Spinal cord (tissue), 10 donors: ENCODE measurements around the gene GCK. TPM values are rescaled to one million over a fixed set of nuclear protein-coding genes. Genes with fewer than 3 reads are reported as not detected.
"Not testable (repeated sequence)": the region's sequence is repeated elsewhere in the genome, so short reads cannot be mapped to it uniquely, and the experiment has no call there.

ENCODE experiments used
- DNase-seq, 6 donors: peaks; one replicate each; pipeline versions ENCODE4 v3.0.0 to v3.0.0-alpha.2; 2013 to 2015; ENCODE audit warnings: low spot score in 6 of 6, low read depth in 4 of 6
- H3K27ac ChIP-seq: one replicate; pipeline ENCODE4 v1.5.1; 2013; ENCODE audit warnings: low read depth, low read length, control low read depth
- H3K27me3 ChIP-seq: one replicate; pipeline ENCODE4 v1.6.1; 2013; ENCODE audit warnings: low read length; ENCODE audit not compliant: control insufficient read depth, insufficient read depth
- H3K36me3 ChIP-seq: one replicate; pipeline ENCODE4 v1.6.1; 2013; ENCODE audit warnings: low read length; ENCODE audit not compliant: control insufficient read depth, insufficient read depth
- H3K4me1 ChIP-seq: one replicate; pipeline ENCODE4 v1.6.1; 2013; ENCODE audit warnings: low read length; ENCODE audit not compliant: control insufficient read depth, insufficient read depth
- H3K4me3 ChIP-seq: one replicate; pipeline ENCODE4 v1.5.1; 2013; ENCODE audit warnings: low read depth, low read length, control low read depth
- H3K9me3 ChIP-seq: one replicate; pipeline ENCODE4 v1.6.1; 2013; ENCODE audit warnings: low read length; ENCODE audit not compliant: control insufficient read depth, insufficient read depth
- WGBS: methylation state at CpG from one replicate; pipeline ENCODE4 v1.1.5; 2013; ENCODE audit warnings: missing lambda C conversion rate; ENCODE audit not compliant: insufficient coverage; 5-methylcytosine and 5-hydroxymethylcytosine counted together
- polyA plus RNA-seq, 2 donors: library from polyadenylated mRNA; unstranded; fragments of 120-200 nt; gene quantifications; one replicate each; pipeline ENCODE4 v1.2.1, GENCODE V29; 2013; ENCODE audit not compliant: insufficient read length in 2 of 2
- total RNA-seq, 2 donors: library from RNA; depleted of rRNA in 1 of 2; stranded (reverse); fragments of 120-200 nt in 1 of 2; fragments of >200 nt in 1 of 2; gene quantifications; one replicate each; pipeline versions ENCODE4 v1.2.3 to v1.2.4, GENCODE V29; 2013 to 2014
- donor health status: healthy.

Gene GCK
- total and polyA plus RNA-seq, 4 donors, result 4.8 to 14.0 (median 9.5) TPM

GRCh38 chr7:44184873-44185446 is 4.3 kb downstream of the GCK start:
- H3K36me3 ChIP-seq, result peaks cover 4% of the 10 kb centered on the region
- peaks cover 23% of the 10 kb centered on the region for H3K4me1 ChIP-seq
- peaks cover 4% of the 10 kb centered on the region for H3K9me3 ChIP-seq
- WGBS, result no CpG with 5 or more reads among the region's 2 CpGs
- H3K27me3 ChIP-seq, result no peaks in the 10 kb centered on the region
- H3K4me3 ChIP-seq, result no peak overlapping the region
- no peak for DNase-seq
- H3K27ac ChIP-seq, result no peak overlapping the region

GRCh38 chr7:44184206-44184872 is 4.9 kb downstream of the GCK start:
- H3K27ac ChIP-seq, result no peak overlapping the region
- no peak overlapping the region for H3K4me3 ChIP-seq
- peak in 1 of 6 donors; percentile 27 for DNase-seq
- H3K27me3 ChIP-seq, result no peaks in the 10 kb centered on the region
- peaks cover 4% of the 10 kb centered on the region for H3K36me3 ChIP-seq
- 72% methylated on average over 9 of the region's 16 CpGs for WGBS
- peaks cover 4% of the 10 kb centered on the region for H3K9me3 ChIP-seq
- peaks cover 21% of the 10 kb centered on the region for H3K4me1 ChIP-seq

GRCh38 chr7:44183386-44183785 is 5.9 kb downstream of the GCK start:
- Histone ChIP-seq H3K9me3 (peaks cover 4% of the 10 kb centered on the region), H3K4me1 (peaks cover 12% of the 10 kb centered on the region), H3K36me3 (peaks cover 4% of the 10 kb centered on the region), H3K27ac (no peak overlapping the region), H3K27me3 (no peaks in the 10 kb centered on the region), H3K4me3 (no peak overlapping the region)
- no peak for DNase-seq
- WGBS, result 21% methylated on average over 2 of the region's 2 CpGs

GRCh38 chr7:44182827-44183226 is 6.4 kb downstream of the GCK start:
- H3K9me3 ChIP-seq, result peaks cover 4% of the 10 kb centered on the region
- no peaks in the 10 kb centered on the region for H3K27me3 ChIP-seq
- no peak for DNase-seq
- H3K4me1 ChIP-seq, result peaks cover 8% of the 10 kb centered on the region
- no peak overlapping the region for H3K4me3 ChIP-seq
- H3K36me3 ChIP-seq, result peaks cover 4% of the 10 kb centered on the region
- H3K27ac ChIP-seq, result no peak overlapping the region
- WGBS, result 86% methylated on average over 5 of the region's 5 CpGs

- H3K9me3 ChIP-seq, result peaks cover 4% of the 10 kb centered on the region
- H3K4me1 ChIP-seq, result peaks cover 12% of the 10 kb centered on the region
- WGBS, result 100% methylated on average over 1 of the region's 3 CpGs
- H3K27me3 ChIP-seq, result no peaks in the 10 kb centered on the region
- DNase-seq, result no peak
- no peak overlapping the region for H3K27ac ChIP-seq
- H3K4me3 ChIP-seq, result no peak overlapping the region
- H3K36me3 ChIP-seq, result peaks cover 2% of the 10 kb centered on the region
These were observed 8.6 kb downstream of the GCK start for GRCh38 chr7:44180631-44181030.

- H3K27me3 ChIP-seq, result no peaks in the 10 kb centered on the region
- DNase-seq, result peak in 1 of 6 donors; percentile 42
- H3K4me1 ChIP-seq, result peaks cover 5% of the 10 kb centered on the region
- H3K4me3 ChIP-seq, result no peak overlapping the region
- peaks cover under 1% of the 10 kb centered on the region for H3K9me3 ChIP-seq
- H3K27ac ChIP-seq, result no peak overlapping the region
- WGBS, result 42% methylated on average over 4 of the region's 4 CpGs
- H3K36me3 ChIP-seq, result no peaks in the 10 kb centered on the region
These were observed 11.6 kb downstream of the GCK start for GRCh38 chr7:44177570-44178131.

- no peak for DNase-seq
- 59% methylated on average over 6 of the region's 7 CpGs for WGBS
- Histone ChIP-seq H3K36me3 (no peaks in the 10 kb centered on the region), H3K27me3 (no peaks in the 10 kb centered on the region), H3K4me3 (no peak overlapping the region), H3K27ac (no peak overlapping the region), H3K9me3 (no peaks in the 10 kb centered on the region), H3K4me1 (peaks cover 5% of the 10 kb centered on the region)
These were observed 12.8 kb downstream of the GCK start for GRCh38 chr7:44176486-44176885.

GRCh38 chr7:44175730-44176129 is 13.5 kb downstream of the GCK start:
- Histone ChIP-seq H3K9me3 (no peaks in the 10 kb centered on the region), H3K4me3 (no peak overlapping the region), H3K36me3 (no peaks in the 10 kb centered on the region), H3K27me3 (no peaks in the 10 kb centered on the region), H3K27ac (no peak overlapping the region), H3K4me1 (peaks cover 5% of the 10 kb centered on the region)
- WGBS, result 94% methylated on average over 2 of the region's 3 CpGs
- no peak for DNase-seq

GRCh38 chr7:44174694-44174948 is 14.6 kb downstream of the GCK start:
- not testable (repeated sequence) for H3K27ac ChIP-seq, H3K4me1 ChIP-seq, DNase-seq, H3K36me3 ChIP-seq, H3K27me3 ChIP-seq, H3K4me3 ChIP-seq, H3K9me3 ChIP-seq
- WGBS, result 75% methylated on average over 1 of the region's 1 CpG
